HepG2 (cell line): Measurements from ENCODE around the gene MAGEA8. TPM values are rescaled to one million over a fixed set of nuclear protein-coding genes. Genes with fewer than 3 reads are reported as not detected.

Source experiments
- ATAC-seq: fragments of 200-7000 bp; cut with Tn5 transposase; 3 replicates; pipeline ENCODE4 v1.9.1; 2020; ENCODE audit warnings: mild to moderate bottlenecking, moderate library complexity
- BruUV-seq: library from RNA; stranded (reverse); fragments of 400-500 nt; replicated peaks from 2 replicates; lab custom pipeline; 2021; lab: Mats Ljungman, UMichigan
- CTCF ChIA-PET: fragments of 300-600 bp; formaldehyde crosslinking; extraction: SDS; loops from one replicate; lab custom pipeline; 2021; ENCODE audit warnings: low total read pairs, inconsistent platforms, low intra/inter-chr PET ratio; lab: Yijun Ruan, JAX
- POLR2A ChIA-PET: fragments of 350-600 bp; sonication (Branson Sonifier 250); formaldehyde crosslinking; loops from one replicate; lab custom pipeline; 2020; ENCODE audit warnings: antibody characterized with exemption, inconsistent platforms; lab: Yijun Ruan, JAX
- DNase-seq: peaks from one replicate; pipeline ENCODE4 v3.0.0-alpha.2; 2015; ENCODE audit warnings: low spot score
- FAIRE-seq: peaks from 3 replicates; lab custom pipeline; 2011; peaks lifted over from hg19 to GRCh38; lab: Jason Lieb, UNC
- H2AFZ ChIP-seq: one replicate; pipeline ENCODE4 v1.6.1; 2011; ENCODE audit warnings: low read length, inconsistent platforms
- H3K27ac ChIP-seq: fragments of 300-600 bp; 3 replicates; pipeline ENCODE4 v1.8.0; 2011; ENCODE audit warnings: mixed run types, mild to moderate bottlenecking, mixed read lengths, low read length, inconsistent platforms; ENCODE audit not compliant: insufficient read depth; ENCODE audit errors: extremely low read length
- H3K27me3 ChIP-seq, 2 experiments: fragments of 200-600 bp in 1 of 2; 2 replicates in 1 of 2; 3 replicates in 1 of 2; pipeline versions ENCODE4 v1.6.0 to v1.8.0; 2011; ENCODE audit warnings: low read length in 2 of 2, mild to moderate bottlenecking in 2 of 2, moderate library complexity in 2 of 2, inconsistent platforms in 1 of 2; ENCODE audit not compliant: insufficient read depth in 2 of 2, control insufficient read depth in 1 of 2
- H3K36me3 ChIP-seq, 2 experiments: fragments of 200-600 bp in 1 of 2; replicated peaks in 1 of 2; 2 replicates in 1 of 2; 3 replicates in 1 of 2; pipeline versions ENCODE4 v1.5.1 to v1.8.0; 2011; ENCODE audit warnings: low read length in 2 of 2, inconsistent platforms in 1 of 2; ENCODE audit not compliant: insufficient read depth in 2 of 2, control insufficient read depth in 1 of 2
- H3K4me1 ChIP-seq: 2 replicates; pipeline ENCODE4 v1.5.1; 2012; ENCODE audit warnings: low read length, inconsistent platforms; ENCODE audit not compliant: insufficient read depth
- H3K4me2 ChIP-seq: 2 replicates; pipeline ENCODE4 v1.6.0; 2011; ENCODE audit warnings: low read depth, low read length, inconsistent platforms
- H3K4me3 ChIP-seq, 3 experiments: fragments of 200-600 bp in 1 of 3; sonication (generic), shearing (Covaris generic) in 1 of 3; replicated peaks in 1 of 3; 2 replicates each; pipeline ENCODE4 v1.5.1; 2011 to 2016; ENCODE audit warnings: low read length in 3 of 3, inconsistent platforms in 2 of 3, low read depth in 2 of 3, mild to moderate bottlenecking in 2 of 3, control low read depth in 1 of 3, mixed read lengths in 1 of 3; ENCODE audit not compliant: insufficient read depth in 1 of 3
- H3K79me2 ChIP-seq: one replicate; pipeline ENCODE4 v1.6.1; 2011; ENCODE audit warnings: low read length, inconsistent platforms; ENCODE audit not compliant: insufficient read depth
- H3K9ac ChIP-seq: 2 replicates; pipeline ENCODE4 v1.6.0; 2011; ENCODE audit warnings: mild to moderate bottlenecking, low read depth, low read length, inconsistent platforms; ENCODE audit not compliant: insufficient read depth
- H3K9me3 ChIP-seq: 2 replicates; pipeline ENCODE4 v1.5.1; 2012; ENCODE audit warnings: mild to moderate bottlenecking, low read length
- H4K20me1 ChIP-seq: 2 replicates; pipeline ENCODE4 v1.6.0; 2011; ENCODE audit warnings: inconsistent platforms, mild to moderate bottlenecking, low read length, moderate library complexity; ENCODE audit not compliant: insufficient read depth
- ARNT2 ChIP-seq: sonication (generic); formaldehyde crosslinking; IDR thresholded peaks from 2 replicates; pipeline ENCODE4 v1.8.0; 2022; ENCODE audit warnings: mild to moderate bottlenecking, low read depth, missing genetic modification reagents, moderate library complexity
- CREBL2 ChIP-seq: sonication (generic); formaldehyde crosslinking; IDR thresholded peaks from 2 replicates; pipeline ENCODE4 v1.8.1; 2023; ENCODE audit warnings: missing genetic modification reagents, mild to moderate bottlenecking, borderline replicate concordance
- HOXA9 ChIP-seq: sonication (generic); formaldehyde crosslinking; IDR thresholded peaks from 2 replicates; pipeline ENCODE4 v1.8.1; 2022; ENCODE audit warnings: missing genetic modification reagents, mild to moderate bottlenecking, moderate library complexity, borderline replicate concordance
- RFXAP ChIP-seq: sonication (generic); formaldehyde crosslinking; IDR thresholded peaks from 2 replicates; pipeline ENCODE4 v1.4.0; 2020; ENCODE audit warnings: missing genetic modification reagents, borderline replicate concordance
- TBL1XR1 ChIP-seq: fragments of 150-350 bp; IDR thresholded peaks from 2 replicates; pipeline ENCODE4 v1.6.1; 2014; ENCODE audit warnings: borderline replicate concordance, low read length; ENCODE audit not compliant: partially characterized antibody
- ZHX1 ChIP-seq: sonication (generic); formaldehyde crosslinking; IDR thresholded peaks from 2 replicates; pipeline ENCODE4 v1.8.1; 2022; ENCODE audit warnings: low read depth, mild to moderate bottlenecking, missing genetic modification reagents
- ZNF3 ChIP-seq: IDR thresholded peaks from 2 replicates; pipeline ENCODE4 v1.7.0; 2017; ENCODE audit warnings: inconsistent platforms
- ZNF709 ChIP-seq: sonication (generic); formaldehyde crosslinking; IDR thresholded peaks from 2 replicates; pipeline ENCODE4 v1.5.0; 2020; ENCODE audit warnings: mild to moderate bottlenecking, missing genetic modification reagents
- WGBS: methylation state at CpG from one replicate; pipeline ENCODE4 v1.1.6; 2017; ENCODE audit warnings: low lambda C conversion rate; 5-methylcytosine and 5-hydroxymethylcytosine counted together
- in situ Hi-C: cut with HindIII; loops from 2 replicates; pipeline ENCODE4 v1.10.0; 2017; ENCODE audit warnings: low pct_unique_long_range_greater_than_20kb; ENCODE audit not compliant: extremely low pct_ligation_motif_present
- intact Hi-C: fragments of 100-400 bp; cut with micrococcal nuclease; formaldehyde crosslinking; loops from one replicate; pipeline ENCODE4 v1.10.0; 2022; ENCODE audit not compliant: unreplicated experiment
- polyA plus RNA-seq, 8 experiments: library from polyadenylated mRNA; depleted of rRNA in 3 of 8; stranded (reverse) in 7 of 8; unstranded in 1 of 8; fragments of >200 nt; fragmentation: Illumina TruSeq in 4 of 8; extraction: Trizol in 4 of 8; gene quantifications; 2 replicates each; pipeline versions ENCODE4 v1.2.1 to v1.2.3, GENCODE V29; 2011 to 2016; ENCODE audit warnings: low read depth in 4 of 8, missing spikeins in 1 of 8, mixed read lengths in 1 of 8; ENCODE audit not compliant: insufficient read depth in 1 of 8
- total RNA-seq, 5 experiments: library from RNA; depleted of rRNA; stranded (reverse); fragments of >200 nt; fragmentation: Illumina TruSeq; extraction: Trizol; gene quantifications; 2 replicates each; pipeline ENCODE4 v1.2.3, GENCODE V29; 2016; ENCODE audit warnings: low read depth in 1 of 5

The MAGEA8 gene
- total and polyA plus RNA-seq, 2 of the 13 experiments (the other 11 are each of a cell fraction or from before 2014, with no cell fraction given), result not detected

GRCh38 chrX:149848855-149849254 is 32.1 kb upstream of the MAGEA8 start:
- Histone ChIP-seq H3K9me3 (no peaks in the 10 kb centered on the region), H3K27ac (no peak overlapping the region), H3K9ac (no peak overlapping the region), H3K36me3 (no peaks in the 10 kb centered on the region), H3K79me2 (no peaks in the 10 kb centered on the region), H3K4me3 (no peak overlapping the region), H3K4me1 (no peaks in the 10 kb centered on the region), H3K4me2 (no peak overlapping the region), H2AFZ (no peak overlapping the region), H3K27me3 (no peaks in the 10 kb centered on the region; a peak in 1 of 5 replicates), H4K20me1 (no peaks in the 10 kb centered on the region)
- WGBS, result 0% methylated on average over 1 of the region's 3 CpGs
- CTCF ChIA-PET, result no interaction called here
- no TSS peak for BruUV-seq
- FAIRE-seq (no peak), ATAC-seq (no peak), DNase-seq (no peak)
- TF ChIP-seq HOXA9 (CRISPR knock-in tag), result no peak
- no peak for TF ChIP-seq ARNT2
- TF ChIP-seq ZNF709 (CRISPR knock-in tag), result no peak
- no peak for TF ChIP-seq ZHX1 (CRISPR knock-in tag)
- TF ChIP-seq CREBL2, result no peak
- no peak for TF ChIP-seq ZNF3 (CRISPR knock-in tag)
- TF ChIP-seq RFXAP (CRISPR knock-in tag), result no peak
- no peak for TF ChIP-seq TBL1XR1
- intact Hi-C loops (loop anchor here (10.0 kb wide), 1 partner anchor 1206 kb away; no protein-coding TSS in a partner anchor), in situ Hi-C loops (no loop called here)
- POLR2A ChIA-PET, result no interaction called here
